Cardiac muscle cell (in vitro differentiated cells and primary cell): ENCODE data around the gene PGM1. TPM values are rescaled to one million over a fixed set of nuclear protein-coding genes. Genes with fewer than 3 reads are reported as not detected.

Experiments
- DNase-seq, 2 donors: peaks; one replicate each; pipeline versions ENCODE4 v3.0.0 to v3.0.0-alpha.2; 2010 to 2017; ENCODE audit warnings: low read depth in 1 of 2, low spot score in 1 of 2
- H3K27ac ChIP-seq: fragments of 200-600 bp; sonication (generic); 2 replicates; pipeline ENCODE4 v1.5.1; 2016
- H3K27me3 ChIP-seq: fragments of 200-600 bp; sonication (generic); 2 replicates; pipeline ENCODE4 v1.6.0; 2016; ENCODE audit warnings: control low read depth
- H3K36me3 ChIP-seq: fragments of 200-600 bp; sonication (generic); 2 replicates; pipeline ENCODE4 v1.5.1; 2016; ENCODE audit warnings: control low read depth
- H3K4me1 ChIP-seq: fragments of 200-600 bp; sonication (generic); 2 replicates; pipeline ENCODE4 v1.8.1; 2017; ENCODE audit warnings: low read depth, mild to moderate bottlenecking, mixed run types
- H3K4me3 ChIP-seq: fragments of 200-600 bp; sonication (generic); 2 replicates; pipeline ENCODE4 v1.5.1; 2016; ENCODE audit warnings: mild to moderate bottlenecking
- H3K9me3 ChIP-seq: fragments of 200-600 bp; sonication (generic); 2 replicates; pipeline ENCODE4 v1.5.1; 2017; ENCODE audit warnings: low read depth, mild to moderate bottlenecking, control low read depth
- polyA plus RNA-seq: library from polyadenylated mRNA; unstranded; fragments of >200 nt; fragmentation: Nextera tagmentation; extraction: Ambion mirVana; gene quantifications from 2 replicates; pipeline ENCODE4 v1.2.1, GENCODE V29; 2016
- total RNA-seq: library from RNA; depleted of rRNA; stranded (reverse); fragments of >200 nt; gene quantifications from 2 replicates; pipeline ENCODE4 v1.2.3, GENCODE V29; 2016
- TF ChIP-seq, protein P1 (sequence below): IDR thresholded peaks from 2 replicates; pipeline ENCODE4 v1.5.1; 2012; ENCODE audit warnings: low read depth, mild to moderate bottlenecking, low read length

The PGM1 gene
- total and polyA plus RNA-seq, 2 experiments from 2014 or later: 277 to 344 TPM

DNA sequence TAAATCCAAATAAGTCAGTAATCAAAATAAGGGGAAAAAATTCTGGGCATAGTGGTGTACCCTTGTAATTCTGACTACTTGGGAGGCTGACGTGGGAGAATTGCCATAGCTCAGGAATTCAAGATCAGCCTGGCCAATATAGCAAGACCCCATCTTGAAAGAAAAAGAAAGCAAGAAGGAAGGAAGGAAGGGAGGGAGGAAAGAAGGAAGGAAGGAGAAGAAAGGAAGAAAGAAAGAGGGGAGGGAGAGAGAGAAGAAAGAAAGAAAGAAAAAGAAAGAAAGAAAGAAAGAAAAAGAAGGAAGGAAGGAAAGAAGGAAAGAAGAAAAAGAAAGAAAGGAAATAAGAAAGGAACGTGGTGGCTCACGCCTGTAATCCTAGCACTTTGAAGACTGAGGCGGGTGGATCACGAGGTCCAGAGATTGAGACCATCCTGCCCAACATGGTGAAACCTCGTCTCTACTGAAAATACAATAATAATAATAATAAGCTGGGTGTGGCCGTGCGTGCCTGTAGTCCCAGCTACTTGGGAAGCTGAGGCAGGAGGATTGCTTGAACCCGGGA lies 116.1 kb downstream of the PGM1 start:
- no peaks in the 10 kb centered on the region for H3K9me3 ChIP-seq
- no peak overlapping the region for H3K4me3 ChIP-seq
- no peak for DNase-seq
- H3K27me3 ChIP-seq: no peaks in the 10 kb centered on the region
- H3K4me1 ChIP-seq: no peaks in the 10 kb centered on the region
- H3K27ac ChIP-seq: no peak overlapping the region
- TF ChIP-seq, protein P1, sequence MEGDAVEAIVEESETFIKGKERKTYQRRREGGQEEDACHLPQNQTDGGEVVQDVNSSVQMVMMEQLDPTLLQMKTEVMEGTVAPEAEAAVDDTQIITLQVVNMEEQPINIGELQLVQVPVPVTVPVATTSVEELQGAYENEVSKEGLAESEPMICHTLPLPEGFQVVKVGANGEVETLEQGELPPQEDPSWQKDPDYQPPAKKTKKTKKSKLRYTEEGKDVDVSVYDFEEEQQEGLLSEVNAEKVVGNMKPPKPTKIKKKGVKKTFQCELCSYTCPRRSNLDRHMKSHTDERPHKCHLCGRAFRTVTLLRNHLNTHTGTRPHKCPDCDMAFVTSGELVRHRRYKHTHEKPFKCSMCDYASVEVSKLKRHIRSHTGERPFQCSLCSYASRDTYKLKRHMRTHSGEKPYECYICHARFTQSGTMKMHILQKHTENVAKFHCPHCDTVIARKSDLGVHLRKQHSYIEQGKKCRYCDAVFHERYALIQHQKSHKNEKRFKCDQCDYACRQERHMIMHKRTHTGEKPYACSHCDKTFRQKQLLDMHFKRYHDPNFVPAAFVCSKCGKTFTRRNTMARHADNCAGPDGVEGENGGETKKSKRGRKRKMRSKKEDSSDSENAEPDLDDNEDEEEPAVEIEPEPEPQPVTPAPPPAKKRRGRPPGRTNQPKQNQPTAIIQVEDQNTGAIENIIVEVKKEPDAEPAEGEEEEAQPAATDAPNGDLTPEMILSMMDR: no peak
- H3K36me3 ChIP-seq: no peaks in the 10 kb centered on the region

Other genes with a start within 250 kb of the PGM1 start
- 6.0 and 8.3 TPM in 2 replicates for gene ALG6, start 225.8 kb upstream of the PGM1 start, total RNA-seq
- 6.9 and 15.0 TPM in 2 replicates for gene ALG6, start 225.8 kb upstream of the PGM1 start, polyA plus RNA-seq
- 5.1 and 10.0 TPM in 2 replicates for gene ITGB3BP, start 70.2 kb upstream of the PGM1 start, total RNA-seq
- gene ITGB3BP, start 70.2 kb upstream of the PGM1 start, polyA plus RNA-seq: 21.0 and 22.0 TPM in 2 replicates
- 6.2 and 6.8 TPM in 2 replicates for gene EFCAB7, start 69.9 kb upstream of the PGM1 start, total RNA-seq
- gene EFCAB7, start 69.9 kb upstream of the PGM1 start, polyA plus RNA-seq: 10.6 and 12.5 TPM in 2 replicates
- gene ROR1, start 180.6 kb downstream of the PGM1 start, total RNA-seq: 28.0 and 47.8 TPM in 2 replicates
- 27.6 and 28.0 TPM in 2 replicates for gene ROR1, start 180.6 kb downstream of the PGM1 start, polyA plus RNA-seq